Measurements from ENCODE around the gene CFAP157. TPM values are rescaled to one million over a fixed set of nuclear protein-coding genes. Genes with fewer than 3 reads are reported as not detected.

Gene CFAP157
- total RNA-seq, 2 experiments from 2014 or later, result 0.11 TPM; not detected in 1

DNA sequence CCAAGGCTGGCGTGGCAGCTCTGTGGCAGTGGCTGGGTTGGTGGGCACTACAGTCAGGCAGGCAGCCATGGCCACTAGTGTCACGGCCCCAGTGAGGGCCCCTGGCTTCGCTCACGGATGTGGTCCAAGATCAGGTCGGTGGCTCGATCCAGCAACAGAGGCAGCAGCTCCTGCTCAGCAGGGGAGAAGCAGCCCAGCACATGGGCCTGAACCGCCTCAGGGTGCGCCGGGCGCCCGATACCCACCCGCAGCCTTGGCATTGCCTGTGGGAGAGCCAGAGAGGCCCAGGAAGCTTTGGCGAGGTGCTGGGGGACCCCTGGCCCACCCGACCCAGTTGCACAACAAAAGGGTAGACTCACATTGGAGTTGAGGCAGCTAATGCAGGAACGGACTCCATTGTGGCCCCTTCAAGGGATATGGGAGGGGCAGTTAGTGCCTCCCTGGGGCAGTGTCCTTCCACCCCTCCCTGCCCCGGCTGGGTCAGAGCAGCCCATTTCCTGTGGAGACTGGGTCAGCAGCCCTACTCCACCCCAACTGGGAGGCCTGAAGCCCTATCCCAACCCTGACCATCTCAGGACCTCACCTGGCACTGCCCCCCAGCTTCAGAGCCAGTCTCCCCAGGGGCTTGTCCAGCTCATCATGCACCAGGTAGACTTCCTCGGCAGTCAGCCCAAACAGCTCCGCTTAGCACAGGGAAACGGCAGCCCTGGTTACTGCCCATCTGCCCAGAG, 7.4 kb downstream of the CFAP157 start:
- no peak overlapping the region for H3K27ac Mint-ChIP-seq
- intact Hi-C loops (cut with micrococcal nuclease), result no loop called here
- DNase-seq (no peak), ATAC-seq (no peak)
- H3K36me3 Mint-ChIP-seq (ENCODE audit: low read depth), result no peaks in the 10 kb centered on the region
- POLR2A ChIA-PET, result interaction anchor here (3.1 to 4.1 kb wide), 2 partner anchors 10 to 21 kb away, joined by 13 to 26 read pairs; partner anchors contain the start of gene TOR2A
- TF ChIP-seq, protein P1, sequence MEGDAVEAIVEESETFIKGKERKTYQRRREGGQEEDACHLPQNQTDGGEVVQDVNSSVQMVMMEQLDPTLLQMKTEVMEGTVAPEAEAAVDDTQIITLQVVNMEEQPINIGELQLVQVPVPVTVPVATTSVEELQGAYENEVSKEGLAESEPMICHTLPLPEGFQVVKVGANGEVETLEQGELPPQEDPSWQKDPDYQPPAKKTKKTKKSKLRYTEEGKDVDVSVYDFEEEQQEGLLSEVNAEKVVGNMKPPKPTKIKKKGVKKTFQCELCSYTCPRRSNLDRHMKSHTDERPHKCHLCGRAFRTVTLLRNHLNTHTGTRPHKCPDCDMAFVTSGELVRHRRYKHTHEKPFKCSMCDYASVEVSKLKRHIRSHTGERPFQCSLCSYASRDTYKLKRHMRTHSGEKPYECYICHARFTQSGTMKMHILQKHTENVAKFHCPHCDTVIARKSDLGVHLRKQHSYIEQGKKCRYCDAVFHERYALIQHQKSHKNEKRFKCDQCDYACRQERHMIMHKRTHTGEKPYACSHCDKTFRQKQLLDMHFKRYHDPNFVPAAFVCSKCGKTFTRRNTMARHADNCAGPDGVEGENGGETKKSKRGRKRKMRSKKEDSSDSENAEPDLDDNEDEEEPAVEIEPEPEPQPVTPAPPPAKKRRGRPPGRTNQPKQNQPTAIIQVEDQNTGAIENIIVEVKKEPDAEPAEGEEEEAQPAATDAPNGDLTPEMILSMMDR (IDR thresholded peaks at IDR 0.05), result no peak
- no peaks in the 10 kb centered on the region for H3K27me3 Mint-ChIP-seq
- peak overlapping the region; percentile 89 for H3K4me3 Mint-ChIP-seq
- CTCF ChIA-PET, result interaction anchor here (1.1 to 4.1 kb wide), 4 partner anchors 21 to 210 kb away, joined by 3 to 25 read pairs (median 3); partner anchors contain the start of gene TOR2A
- H3K4me1 Mint-ChIP-seq (ENCODE audit: low read depth), result peaks cover 27% of the 10 kb centered on the region
- no peaks in the 10 kb centered on the region for H3K9me3 Mint-ChIP-seq

DNA sequence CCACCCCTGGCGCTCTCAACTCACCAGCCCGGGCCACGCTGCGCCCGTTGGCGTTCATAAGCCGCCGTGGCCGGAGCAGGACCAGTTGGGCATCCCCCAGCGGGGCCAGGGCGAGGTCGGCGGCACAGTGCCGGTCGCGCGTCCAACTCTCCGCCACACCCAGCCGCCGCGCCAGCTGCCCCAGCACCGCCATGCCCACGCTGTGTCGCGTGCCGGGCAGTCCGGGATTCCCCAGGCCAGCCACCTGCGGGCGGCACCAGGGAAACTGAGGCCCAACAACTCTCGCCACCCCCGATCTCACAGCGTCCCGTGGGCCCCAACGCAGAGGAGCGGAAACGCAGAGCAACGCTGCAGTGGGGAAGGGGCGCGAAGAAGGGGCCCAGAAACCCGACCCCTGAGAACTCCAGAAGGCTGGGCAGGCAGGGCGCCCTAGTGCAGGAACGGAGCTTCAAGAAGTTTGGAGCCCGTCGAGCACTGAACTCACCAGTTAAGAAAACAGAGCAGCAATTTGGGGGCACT, 8.2 kb downstream of the CFAP157 start:
- no peaks in the 10 kb centered on the region for H3K27me3 Mint-ChIP-seq
- DNase-seq, result no peak
- H3K27ac Mint-ChIP-seq, result peak overlapping the region; percentile 93
- peak; percentile 8 for ATAC-seq
- ChIA-PET POLR2A (interaction anchor here (0.8 to 4.1 kb wide), 12 partner anchors 10 to 267 kb away, joined by 3 to 26 read pairs (median 4); partner anchors contain the start of gene TOR2A), CTCF (interaction anchor here (0.7 to 4.1 kb wide), 7 partner anchors 18 to 211 kb away, joined by 3 to 25 read pairs (median 3); partner anchors contain the start of gene TOR2A)
- TF ChIP-seq, protein P1 (IDR thresholded peaks at IDR 0.05), result no peak
- no peaks in the 10 kb centered on the region for H3K9me3 Mint-ChIP-seq
- intact Hi-C loops (cut with micrococcal nuclease), result no loop called here
- H3K36me3 Mint-ChIP-seq (ENCODE audit: low read depth), result no peaks in the 10 kb centered on the region
- H3K4me1 Mint-ChIP-seq (ENCODE audit: low read depth), result peaks cover 34% of the 10 kb centered on the region
- H3K4me3 Mint-ChIP-seq, result peak overlapping the region; percentile 89

DNA sequence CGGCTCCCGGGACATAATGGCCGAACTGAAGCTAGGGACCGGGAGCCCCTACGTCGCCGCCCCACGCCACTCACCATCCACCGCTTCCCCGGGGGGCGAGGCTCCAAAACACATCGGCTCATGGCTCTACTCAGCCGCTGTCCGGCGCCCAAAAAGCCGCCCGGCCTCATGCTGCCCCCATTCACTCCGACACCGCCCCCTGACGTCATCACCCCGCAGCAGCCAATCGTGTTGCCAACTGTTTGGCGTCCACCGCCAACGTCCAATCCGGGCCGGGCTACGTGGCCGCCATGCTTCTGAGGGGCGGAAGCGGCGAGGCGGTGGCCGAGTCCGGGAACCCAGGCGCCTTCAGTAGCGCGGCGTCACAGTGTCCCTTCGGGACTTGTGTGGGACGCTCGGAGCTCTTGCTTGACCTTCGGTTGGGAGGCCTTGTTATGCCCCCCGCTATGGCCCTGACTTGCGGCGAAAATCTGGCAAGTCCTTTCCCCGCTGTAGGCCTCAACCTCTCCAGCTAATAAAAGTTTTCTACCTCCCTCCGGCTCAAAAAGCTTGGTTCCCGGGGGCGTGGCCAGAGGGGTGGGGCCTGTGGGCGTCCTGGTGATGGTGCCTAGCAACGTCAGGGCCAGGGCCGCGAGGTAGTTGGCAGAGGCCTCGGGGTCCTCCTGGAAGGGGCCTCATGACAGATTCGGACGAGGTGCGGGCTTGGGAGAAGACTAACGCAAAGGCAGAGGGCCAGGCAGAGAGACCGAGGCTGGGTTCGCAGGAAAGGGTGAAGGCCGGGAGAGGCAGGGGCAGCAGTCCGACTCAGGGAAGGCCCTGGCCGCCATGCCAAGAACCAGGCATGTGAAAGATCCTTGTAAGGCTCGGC, 8.9 kb downstream of the CFAP157 start, which contains the start of the genes PTRH1 and TTC16:
Gene PTRH1, minus strand, starts transcription at position 194 of the 868 bp plus-strand sequence. Its CDS starts 24 bp downstream, at position 170.
Gene TTC16, plus strand, starts transcription at position 610 of the 868 bp plus-strand sequence. Its CDS starts 67 bp downstream, at position 677.
- TF ChIP-seq, protein P1 (IDR thresholded peaks at IDR 0.05), result no peak
- ChIA-PET CTCF (interaction anchor here (0.6 to 4.1 kb wide), 7 partner anchors 17 to 179 kb away, joined by 3 to 25 read pairs (median 3); partner anchors contain the start of gene TOR2A), POLR2A (interaction anchor here (0.8 to 4.1 kb wide), 12 partner anchors 9 to 268 kb away, joined by 3 to 26 read pairs (median 4); partner anchors contain the start of gene TOR2A)
- DNase-seq, result peak; percentile 98
- peak within 1 kb of the TSS; percentile 89 for H3K4me3 Mint-ChIP-seq
- no peaks in the 10 kb centered on the region for H3K9me3 Mint-ChIP-seq
- intact Hi-C loops (cut with micrococcal nuclease), result no loop called here
- no peaks in the 10 kb centered on the region for H3K36me3 Mint-ChIP-seq (ENCODE audit: low read depth)
- H3K27me3 Mint-ChIP-seq, result no peaks in the 10 kb centered on the region
- peak; percentile 95 for ATAC-seq
- peaks cover 36% of the 10 kb centered on the region for H3K4me1 Mint-ChIP-seq (ENCODE audit: low read depth)
- peak within 1 kb of the TSS; percentile 93 for H3K27ac Mint-ChIP-seq

DNA sequence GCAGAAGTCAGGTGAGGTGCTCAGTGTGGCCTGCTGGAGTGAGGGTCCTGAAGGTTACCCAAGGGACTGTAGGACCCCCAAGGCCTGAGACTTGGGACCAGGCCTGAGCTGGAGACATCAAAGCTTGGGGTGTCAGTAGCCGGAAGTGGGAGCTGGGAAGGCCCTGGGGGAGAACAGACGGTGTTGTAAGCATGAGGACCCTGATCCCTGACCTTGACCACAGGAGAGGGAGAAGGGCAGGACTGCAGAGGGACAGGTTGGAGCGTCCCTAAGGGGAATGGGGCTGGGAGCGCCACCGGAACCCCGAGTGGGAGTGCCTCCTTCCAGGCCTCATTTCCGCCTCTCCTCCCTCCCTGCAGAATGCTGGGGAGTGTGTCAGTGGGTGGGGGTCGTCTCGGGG, 9.6 kb downstream of the CFAP157 start:
- POLR2A ChIA-PET, result interaction anchor here (1.3 to 4.1 kb wide), 5 partner anchors 9 to 269 kb away, joined by 5 to 26 read pairs (median 7); partner anchors contain the start of gene TOR2A
- H3K9me3 Mint-ChIP-seq, result no peaks in the 10 kb centered on the region
- peak overlapping the region; percentile 89 for H3K4me3 Mint-ChIP-seq
- intact Hi-C loops (cut with micrococcal nuclease), result no loop called here
- no peaks in the 10 kb centered on the region for H3K36me3 Mint-ChIP-seq (ENCODE audit: low read depth)
- no peak for ATAC-seq
- H3K27ac Mint-ChIP-seq, result peak overlapping the region; percentile 93
- TF ChIP-seq, protein P1 (IDR thresholded peaks at IDR 0.05), result no peak
- no peak for DNase-seq
- CTCF ChIA-PET, result interaction anchor here (0.8 to 4.1 kb wide), 3 partner anchors 19 to 154 kb away, joined by 3 to 25 read pairs (median 4); partner anchors contain the start of gene TOR2A
- H3K4me1 Mint-ChIP-seq (ENCODE audit: low read depth), result peaks cover 35% of the 10 kb centered on the region
- H3K27me3 Mint-ChIP-seq, result no peaks in the 10 kb centered on the region
